Stimulated activated CD8-positive, alpha-beta memory T cell treated with anti-CD3 and anti-CD28 coated beads, Interleukin-4, amount 100 ng/mL, for 4 hours (primary cell): Measurements from ENCODE around the gene AGK.
A peak's percentile ranks its signal among the peaks of the same experiment; 100 is the strongest.
"Not testable (repeated sequence)": the region's sequence is repeated elsewhere in the genome, so short reads cannot be mapped to it uniquely, and the experiment has no call there.

Experiments used
- DNase-seq, 2 donors: peaks; one replicate each; pipeline ENCODE4 v3.0.0-alpha.2; 2020; ENCODE audit warnings: low read depth in 2 of 2, low spot score in 1 of 2

The AGK gene

DNA sequence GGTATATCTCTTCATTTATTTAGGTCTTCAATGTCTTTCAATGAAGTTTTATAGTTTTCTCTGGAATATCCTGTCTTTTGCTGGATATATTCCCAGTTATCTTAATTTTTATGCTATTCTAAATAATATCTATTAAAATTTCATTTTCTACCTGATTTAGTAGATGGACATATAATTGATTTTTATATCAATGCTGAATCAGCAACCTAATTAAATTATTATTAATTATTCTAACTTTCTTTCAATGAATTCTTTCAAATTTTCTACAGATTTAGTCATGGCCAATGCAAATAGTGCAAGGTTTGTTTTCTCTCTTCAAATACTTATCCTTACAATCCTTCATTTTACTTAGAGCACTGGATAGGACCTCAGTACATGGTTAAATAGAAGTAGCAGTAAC is 94.0 kb downstream of the AGK start:
- no peak for DNase-seq

DNA sequence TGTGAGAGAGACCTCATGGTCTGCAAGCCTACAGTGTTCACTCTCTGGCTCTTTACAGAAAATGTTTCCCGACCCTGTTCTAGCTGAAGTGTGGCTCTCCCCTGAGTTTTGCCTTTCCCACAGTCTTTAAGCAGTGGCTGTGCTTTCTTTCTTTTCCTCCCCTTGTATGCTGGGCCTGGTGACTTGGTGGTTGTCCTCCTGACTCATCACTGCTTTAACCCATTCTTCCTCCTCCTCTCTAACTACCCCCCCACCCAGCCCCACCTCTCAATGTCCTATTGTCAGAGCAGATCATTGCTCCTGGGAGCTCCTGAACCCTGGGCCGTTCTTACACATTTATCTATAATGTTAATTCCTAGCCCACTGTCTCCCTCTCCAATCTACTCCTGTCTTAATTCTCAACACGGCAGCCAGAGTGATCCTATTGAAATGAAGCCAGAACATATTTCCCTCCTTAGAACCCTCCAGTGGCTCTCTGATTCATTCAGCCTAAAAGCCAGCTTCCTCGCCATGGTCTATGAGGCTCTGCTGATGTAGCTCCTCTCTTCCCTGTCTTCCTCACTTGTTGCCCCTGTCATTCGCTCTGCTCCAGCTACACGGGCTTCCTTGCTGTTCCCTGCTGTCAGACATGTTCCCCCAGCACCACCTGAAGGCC is 95.7 kb downstream of the AGK start:
- no peak for DNase-seq

DNA sequence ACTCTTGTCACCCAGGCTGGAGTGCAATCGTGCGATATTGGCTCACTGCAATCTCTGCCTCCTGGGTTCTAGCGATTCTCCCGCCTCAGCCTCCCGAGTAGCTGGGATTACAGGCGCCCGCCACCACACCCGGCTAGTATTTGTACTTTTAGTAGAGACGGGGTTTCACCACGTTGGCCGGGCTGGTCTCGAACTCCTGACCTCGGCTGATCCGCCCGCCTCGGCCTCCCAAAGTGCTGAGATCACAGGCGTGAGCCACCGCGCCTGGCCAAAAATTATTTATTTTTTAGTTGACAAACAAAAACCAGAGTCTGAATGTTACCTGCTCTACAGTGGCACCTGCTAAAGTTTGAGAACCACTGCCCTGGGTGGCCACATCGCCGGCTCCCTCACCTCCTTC is 96.5 kb downstream of the AGK start:
- not testable (repeated sequence) for DNase-seq

DNA sequence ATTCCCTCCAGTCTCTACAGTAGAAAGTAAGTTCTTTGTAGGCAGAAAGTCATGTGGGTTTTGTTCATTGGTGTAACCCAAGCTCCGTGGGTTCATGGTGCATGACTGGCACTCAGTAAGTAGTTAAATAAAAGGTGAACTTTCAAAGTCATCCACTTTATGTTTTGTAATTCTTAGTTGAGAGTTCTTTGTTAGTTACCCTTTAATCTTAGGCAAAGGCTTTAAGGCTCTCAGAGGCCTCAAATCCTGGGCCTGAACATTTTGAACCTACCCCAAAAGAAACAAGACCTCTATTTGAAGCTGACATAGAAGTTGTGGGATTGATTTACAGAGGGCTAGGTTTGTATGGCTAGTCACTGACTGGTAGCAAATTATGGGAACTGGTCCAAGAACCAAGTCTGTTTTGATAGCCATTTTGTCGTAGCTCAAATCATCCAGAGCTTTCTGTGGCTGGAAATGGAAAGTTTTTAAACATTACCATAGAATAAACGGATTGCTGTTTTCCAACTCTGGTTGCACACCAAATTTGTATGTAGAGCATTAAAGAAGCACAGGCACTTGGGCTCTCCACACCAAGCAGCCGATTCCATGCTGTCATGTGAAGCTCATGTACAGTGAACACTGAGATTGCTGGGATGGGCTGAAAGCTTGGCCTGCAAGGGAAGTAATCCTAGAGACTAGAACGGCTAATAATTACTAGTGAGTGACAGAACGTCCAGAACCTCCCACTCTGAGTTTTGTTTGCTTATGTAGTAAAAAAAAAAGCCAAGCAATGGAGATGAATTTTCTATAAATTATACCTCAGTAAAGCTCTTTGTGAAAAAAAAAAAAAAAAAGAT is 97.3 kb downstream of the AGK start:
- DNase-seq, result no peak

DNA sequence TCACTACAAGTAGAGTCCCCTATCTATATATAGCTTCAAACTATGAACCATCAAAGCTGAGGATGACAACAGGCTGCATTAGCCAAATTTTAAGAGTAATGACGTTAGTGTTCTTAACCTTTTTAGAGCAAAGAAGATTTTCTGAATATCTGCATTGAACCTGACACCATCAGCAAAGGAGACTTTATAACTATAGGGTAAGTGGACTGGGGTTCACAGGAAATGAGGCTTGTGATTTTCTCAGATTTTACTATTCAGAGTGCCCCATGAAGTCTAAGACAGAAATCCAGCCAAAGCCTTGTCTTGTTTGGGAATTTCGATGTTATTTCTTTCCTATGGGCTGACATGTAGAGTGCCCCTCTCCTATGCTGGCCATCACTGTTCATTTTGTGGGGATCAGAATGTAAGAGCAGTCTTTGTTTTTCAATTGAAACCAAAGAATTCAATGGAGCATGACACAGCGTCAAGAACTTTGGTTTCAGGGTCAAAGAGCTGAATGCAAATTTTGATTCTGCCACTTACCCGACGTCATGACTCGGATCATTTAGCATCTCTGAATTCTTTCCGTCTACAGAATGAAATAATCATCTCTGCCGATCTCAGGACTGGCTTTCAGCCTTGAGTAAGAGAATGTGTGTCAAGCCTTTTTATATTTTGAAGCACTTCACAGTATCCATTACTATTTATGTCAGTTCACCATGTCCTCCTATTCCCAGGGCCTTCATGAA is 98.1 kb downstream of the AGK start:
- DNase-seq, result no peak

DNA sequence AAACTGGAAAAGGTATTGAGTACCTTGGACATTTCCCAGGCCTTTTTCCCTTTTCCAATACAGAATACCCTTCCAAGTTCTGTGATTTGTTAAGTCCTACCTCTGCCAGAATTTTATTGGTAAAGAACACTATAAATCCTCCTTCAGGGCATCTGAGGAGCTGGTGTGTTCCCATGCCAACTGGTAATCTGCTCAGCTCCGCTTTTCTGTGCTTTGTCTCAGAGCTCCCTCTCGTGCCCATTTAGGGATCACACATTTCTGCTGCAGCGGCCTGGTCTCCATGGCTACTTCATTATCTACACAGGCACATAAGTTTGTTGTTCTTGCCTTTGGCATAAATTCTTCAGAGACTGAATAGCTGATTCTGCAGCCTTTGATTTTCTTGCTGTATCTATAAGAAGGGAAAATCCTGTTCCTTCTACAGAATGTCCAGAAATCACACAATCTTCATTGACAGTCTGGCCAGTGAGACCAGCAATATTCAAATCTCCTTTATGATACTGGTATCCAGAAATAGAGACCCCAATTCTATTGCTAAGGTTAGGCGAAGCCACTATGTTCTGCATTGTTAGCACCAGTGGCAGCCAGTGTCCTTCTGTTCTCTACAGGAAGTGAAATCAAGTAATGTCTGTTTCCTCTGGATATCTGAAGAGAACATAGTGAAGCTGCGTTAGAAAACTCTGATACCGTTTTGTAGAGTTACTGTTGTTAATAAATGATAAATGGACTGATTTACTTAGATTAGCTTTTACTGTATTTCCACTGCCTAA is 98.8 kb downstream of the AGK start:
- DNase-seq, result no peak

DNA sequence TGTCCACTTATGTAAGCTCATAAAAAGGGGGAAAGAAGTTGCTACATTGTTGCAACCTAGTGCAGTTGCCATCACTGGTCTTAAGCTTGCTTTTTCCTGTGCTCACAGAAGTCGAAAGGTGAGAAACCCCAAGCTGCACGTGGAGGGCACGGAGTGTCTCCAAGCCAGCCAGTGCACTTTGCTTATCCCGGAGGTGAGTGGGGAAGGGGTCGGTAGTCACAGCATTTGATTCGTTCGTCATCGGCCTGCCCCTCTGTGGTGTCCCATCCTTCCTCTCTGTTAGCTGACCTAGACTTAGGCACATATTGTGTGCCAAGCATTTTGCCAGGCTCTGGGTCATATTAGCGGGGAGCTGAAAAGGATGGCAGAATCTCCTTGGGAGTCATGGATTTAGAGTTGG is 100.2 kb downstream of the AGK start:
- no peak for DNase-seq

DNA sequence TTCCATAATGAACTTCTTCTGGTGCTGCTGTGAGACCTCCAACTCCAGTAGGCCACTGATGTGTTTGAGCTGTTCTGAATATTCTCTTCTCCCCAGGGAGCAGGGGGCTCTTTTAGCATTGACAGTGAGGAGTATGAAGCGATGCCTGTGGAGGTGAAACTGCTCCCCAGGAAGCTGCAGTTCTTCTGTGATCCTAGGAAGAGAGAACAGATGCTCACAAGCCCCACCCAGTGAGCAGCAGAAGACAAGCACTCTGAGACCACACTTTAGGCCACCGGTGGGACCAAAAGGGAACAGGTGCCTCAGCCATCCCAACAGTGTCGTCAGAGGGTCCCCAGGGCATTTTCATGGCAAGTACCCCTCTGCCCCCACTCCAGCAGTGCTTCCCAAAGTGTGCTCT is 101.5 kb downstream of the AGK start:
- DNase-seq, result no peak

DNA sequence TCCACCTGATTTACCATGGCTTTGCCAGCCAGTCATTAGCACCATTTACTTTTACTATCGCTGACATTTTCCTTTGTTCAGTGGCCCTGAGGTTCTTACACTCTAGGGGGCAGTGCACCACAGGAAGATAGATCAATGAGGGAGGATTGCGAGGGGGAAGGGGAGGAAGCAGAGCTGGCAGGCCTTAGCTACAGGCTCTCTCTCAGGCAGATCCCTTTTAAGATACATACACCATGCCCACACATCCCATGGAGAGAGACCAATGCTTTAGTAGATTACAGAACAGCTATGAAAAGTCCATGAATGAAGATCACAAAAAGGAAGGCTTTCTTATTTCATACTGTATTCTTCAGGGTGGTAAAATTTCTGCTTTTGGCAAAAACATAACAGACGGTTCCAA is 103.3 kb downstream of the AGK start:
- DNase-seq, result peak; percentile 5 to 7

DNA sequence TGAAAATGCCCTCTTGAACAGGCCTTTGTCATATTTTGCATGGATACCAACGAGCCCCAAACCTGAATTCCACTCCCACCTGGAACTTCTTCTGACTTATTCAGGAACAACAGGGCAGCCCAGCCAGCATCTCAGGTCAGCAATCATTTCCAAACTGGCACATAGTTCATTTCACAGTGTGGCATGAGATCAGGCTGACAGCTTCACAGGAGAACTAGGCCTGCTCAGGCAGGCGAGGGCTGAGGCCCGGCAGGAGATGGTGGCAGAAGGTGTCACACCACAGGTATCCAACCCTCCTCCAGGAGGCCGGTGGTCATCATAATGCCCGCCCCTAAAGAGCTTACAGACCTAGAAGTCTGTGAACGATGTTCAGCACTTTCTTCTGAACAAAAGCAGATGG is 108.3 kb downstream of the AGK start:
- no peak for DNase-seq

DNA sequence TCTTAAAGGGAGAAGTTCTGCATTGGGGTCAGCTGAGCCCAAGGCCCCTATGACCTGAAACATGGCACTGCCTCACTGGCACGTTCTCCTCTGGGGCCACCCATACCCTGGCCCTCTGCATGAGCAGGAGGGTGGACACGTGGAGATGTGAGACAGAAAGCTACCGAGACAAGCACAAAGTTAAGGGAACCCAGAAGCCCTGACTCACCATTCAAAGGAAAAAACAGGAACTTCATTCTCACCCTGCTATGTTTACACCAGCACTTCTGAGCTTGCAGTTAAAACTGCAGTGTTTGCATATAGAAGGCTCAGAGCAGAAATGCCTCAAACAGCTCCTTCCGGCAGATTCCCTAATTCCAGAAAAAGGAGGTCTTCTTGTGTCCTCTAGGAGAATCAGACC is 109.0 kb downstream of the AGK start:
- no peak for DNase-seq

DNA sequence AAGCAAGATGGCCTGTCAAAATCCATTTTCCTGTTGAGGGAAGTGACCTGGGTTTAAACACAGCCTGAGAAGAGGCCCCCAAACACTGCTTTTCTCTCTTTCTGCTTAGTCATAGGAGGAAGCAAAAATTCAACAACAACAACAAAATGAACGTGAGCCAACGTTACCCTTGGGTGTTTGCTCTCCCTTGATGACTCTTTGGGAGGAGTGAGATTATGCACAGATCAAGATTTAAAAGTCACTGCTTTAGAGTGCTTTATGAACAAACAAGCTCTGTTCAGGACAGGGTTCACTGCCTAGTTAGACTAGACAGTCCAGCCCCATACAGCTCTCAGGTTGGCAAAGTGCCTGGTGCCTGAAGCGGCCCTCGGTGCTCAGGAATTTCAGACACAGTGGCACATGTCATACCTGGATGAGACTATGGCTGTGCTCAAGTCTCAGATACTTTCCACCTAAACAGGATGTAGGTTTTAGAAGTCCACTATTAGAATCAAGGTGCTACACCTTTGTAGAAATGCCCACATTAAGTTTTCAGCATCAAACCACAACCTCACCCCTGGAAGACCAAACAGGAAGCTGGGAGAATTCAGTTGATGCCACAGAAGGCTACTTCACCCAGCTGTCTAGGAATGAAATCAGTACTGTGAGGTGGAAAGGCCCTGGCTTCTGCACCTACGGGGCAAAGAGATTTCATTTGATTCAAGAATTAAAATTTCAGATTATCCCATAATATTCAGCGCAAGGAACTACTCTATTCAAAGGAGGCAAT is 112.1 kb downstream of the AGK start:
- no peak for DNase-seq

DNA sequence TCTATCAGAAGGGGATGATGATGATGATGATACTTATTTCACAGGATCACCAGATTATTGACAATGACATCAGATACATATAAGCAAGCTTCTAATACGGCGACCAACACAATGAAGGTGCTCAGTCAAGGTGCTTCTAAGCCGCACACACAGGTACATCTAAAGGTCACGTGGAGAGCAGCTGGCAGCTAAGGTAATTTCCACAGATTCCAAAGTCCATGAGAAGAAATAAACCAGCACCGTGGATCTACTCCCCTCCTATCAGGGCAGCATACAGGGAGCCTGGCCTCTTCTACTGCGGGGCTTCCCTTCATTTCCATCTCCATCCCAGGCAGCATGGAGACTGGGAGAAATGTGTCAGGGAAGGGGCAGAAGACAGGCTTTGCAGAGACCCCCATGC is 113.2 kb downstream of the AGK start:
- DNase-seq, result no peak

DNA sequence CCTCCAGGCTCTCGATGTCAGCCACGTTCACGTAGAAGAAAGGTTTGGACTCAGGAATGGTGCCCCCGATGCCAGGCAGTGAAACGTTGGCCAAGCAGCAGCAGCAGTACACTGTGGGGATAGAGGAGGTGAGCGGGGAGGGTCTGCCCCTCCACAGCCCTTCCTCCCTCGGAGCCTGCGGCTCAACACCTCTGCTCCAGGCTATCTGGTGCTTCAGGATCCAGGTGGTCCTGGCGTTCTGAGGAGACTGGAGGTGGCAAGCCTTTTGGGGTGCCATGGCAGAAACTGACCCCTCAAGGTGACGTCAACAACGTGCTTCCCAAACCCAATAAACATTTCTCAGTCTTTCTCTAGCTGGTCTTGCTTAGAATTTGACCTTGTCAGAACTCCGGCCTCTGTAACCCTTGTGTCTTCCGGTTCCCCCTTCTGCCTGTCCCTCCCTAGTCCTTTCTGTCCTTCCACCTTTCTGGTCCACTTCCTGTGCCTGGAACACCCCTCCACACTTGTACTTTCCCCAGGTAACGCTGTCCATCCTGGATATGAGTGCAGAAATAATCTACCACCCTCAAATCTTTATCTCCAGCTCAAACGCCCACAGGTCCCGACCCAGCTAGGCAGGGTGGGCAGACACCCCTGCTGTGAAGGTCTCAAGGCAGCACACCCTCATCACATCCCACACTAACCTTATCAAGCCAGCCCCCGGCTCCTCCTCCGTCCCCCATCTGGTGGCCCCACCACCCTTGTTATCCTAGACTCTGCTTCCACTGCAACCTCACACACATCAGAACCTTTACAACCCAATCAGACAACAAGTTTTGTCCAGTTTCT is 114.2 kb downstream of the AGK start:
- no peak for DNase-seq

DNA sequence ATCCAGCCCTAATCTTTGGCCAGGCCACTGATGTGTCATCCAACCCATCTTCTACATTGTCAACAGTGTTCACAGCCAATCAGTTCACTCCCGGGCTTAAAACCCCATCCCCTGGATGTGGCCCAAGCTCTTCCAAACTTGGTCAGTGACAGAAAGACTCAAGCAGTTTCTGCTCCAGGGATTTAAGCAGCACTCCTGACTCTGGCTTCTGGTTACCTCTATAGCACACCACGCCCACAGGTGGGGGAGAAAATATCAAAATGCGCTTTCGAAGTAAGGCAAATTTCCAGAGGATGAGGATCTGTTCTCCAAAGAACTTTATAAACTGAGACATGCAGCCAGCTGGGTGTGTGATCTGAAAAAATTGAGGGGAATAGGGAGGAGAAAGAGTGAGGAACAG is 114.9 kb downstream of the AGK start:
- no peak for DNase-seq

DNA sequence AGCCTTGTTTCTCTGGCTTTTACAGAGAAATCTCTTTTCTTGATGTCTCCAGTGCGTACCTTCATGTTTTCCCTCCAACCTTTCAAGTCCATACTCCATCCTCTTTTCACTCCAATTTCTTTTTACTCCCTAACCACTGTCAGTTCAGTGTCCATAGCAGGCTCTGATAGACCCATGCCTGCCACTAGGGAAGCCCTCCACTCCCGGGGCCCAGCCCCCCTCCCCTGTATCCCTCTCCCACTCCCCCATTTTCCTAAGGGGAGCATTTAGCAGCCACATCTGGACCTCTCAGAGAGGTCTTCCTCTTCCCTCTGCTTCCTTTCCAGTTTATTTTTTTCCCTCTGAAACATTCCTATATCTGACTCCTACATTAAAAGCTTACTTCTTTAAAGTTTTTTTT is 117.6 kb downstream of the AGK start:
- no peak for DNase-seq

DNA sequence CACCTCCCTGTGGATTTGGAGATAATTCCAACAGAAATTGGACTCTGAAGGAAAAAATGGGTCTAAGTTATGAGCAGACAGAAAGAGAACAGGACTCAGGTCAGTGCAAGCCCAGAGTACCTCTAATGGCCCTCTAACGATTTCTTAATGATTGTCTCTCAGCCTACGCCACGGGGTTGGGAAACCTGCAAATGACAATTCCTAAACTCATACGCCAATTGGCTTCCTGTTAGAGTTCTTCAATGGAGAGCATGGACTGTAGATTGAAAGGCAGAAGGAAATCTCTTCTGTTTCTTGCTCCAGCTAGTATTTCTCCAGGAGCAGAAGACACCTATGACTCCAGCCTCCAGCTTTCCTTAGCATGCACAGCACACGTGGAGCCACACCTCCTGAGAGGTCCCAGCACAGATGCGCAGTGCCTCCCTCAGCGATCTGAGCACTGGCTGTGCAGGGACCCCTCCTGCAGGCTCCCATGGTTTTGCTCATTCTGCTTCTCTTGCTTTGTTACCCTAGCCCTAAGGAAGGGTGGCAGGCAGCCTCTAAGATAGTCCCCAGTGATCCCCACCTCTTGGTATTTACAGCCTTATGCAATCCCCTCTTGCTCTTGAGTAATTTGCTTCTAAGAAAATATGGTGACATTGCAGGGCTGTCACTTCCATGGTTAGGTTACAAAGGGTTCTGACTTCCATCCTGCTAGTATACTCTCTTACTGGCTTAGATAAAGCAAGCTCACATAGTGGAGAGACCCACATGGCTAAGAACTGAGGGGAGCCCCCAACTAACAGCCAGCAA is 120.7 kb downstream of the AGK start:
- DNase-seq, result no peak

DNA sequence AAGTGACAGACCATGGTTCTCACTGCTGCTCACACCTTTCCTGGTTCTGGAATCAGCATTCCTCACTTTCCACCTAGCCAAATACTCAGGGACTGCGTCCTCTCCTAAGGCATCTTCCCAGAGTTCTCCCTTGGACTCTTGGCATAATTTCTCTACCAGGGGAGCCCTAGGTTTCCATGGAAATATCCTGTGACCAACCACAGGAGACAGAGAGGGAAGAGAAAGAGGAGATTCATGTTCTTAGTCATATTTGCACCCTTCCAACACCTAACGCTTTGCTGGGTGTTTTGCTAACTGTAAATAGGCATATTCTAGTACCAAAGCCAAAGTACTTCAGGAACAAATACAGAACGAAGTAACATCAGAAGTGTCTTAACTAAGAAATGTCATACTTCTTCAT is 122.1 kb downstream of the AGK start:
- no peak for DNase-seq

DNA sequence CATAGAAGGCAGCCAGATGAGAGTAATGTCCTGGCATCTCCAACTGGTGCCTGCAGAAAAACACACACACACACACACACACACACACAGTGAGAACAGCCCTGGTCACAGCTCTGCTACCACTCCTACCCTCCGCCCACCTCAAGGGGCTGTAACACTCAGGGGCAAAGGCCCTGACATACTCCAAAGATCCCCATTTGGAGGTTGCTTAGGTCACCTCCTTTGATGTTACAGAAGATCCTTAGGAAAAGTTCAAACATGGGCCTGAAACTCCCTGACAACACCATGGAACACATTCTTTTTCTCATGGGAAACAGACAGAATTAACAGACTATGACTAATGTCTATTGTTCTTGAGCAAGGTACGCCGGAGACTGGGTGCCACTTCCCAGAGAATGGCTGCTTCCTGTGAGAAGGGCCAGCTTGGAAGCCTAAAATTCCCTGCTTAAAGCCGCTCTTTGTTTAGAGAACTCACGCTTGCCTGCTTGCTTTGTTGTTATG is 123.0 kb downstream of the AGK start:
- DNase-seq, result no peak
